Activated naive CD4-positive, alpha-beta T cell treated with anti-CD3 and anti-CD28 coated beads, Interleukin-2, amount 50 U/mL, for 24 hours (primary cell): ENCODE data around the gene ARHGEF4.

Source experiments
- H3K27ac Mint-ChIP-seq: one replicate; pipeline ENCODE4 v1.8.0; 2021; ENCODE audit warnings: mild to moderate bottlenecking, mixed read lengths
- H3K27me3 Mint-ChIP-seq: one replicate; pipeline ENCODE4 v1.8.0; 2021; ENCODE audit warnings: mixed read lengths
- H3K36me3 Mint-ChIP-seq: one replicate; pipeline ENCODE4 v1.8.0; 2021; ENCODE audit warnings: mixed read lengths
- H3K4me1 Mint-ChIP-seq: one replicate; pipeline ENCODE4 v1.8.0; 2021; ENCODE audit warnings: mixed read lengths
- H3K4me3 Mint-ChIP-seq: one replicate; pipeline ENCODE4 v1.8.0; 2021; ENCODE audit warnings: mild to moderate bottlenecking, mixed read lengths
- H3K9me3 Mint-ChIP-seq: one replicate; pipeline ENCODE4 v1.8.0; 2021; ENCODE audit warnings: mixed read lengths

ARHGEF4 gene

GRCh38 chr2:131039908-131040660 is 203.4 kb downstream of the ARHGEF4 start:
- Mint-ChIP-seq H3K27ac (no peak overlapping the region), H3K4me1 (peaks cover 25% of the 10 kb centered on the region)

GRCh38 chr2:131040661-131041401 is 204.1 kb downstream of the ARHGEF4 start:
- Mint-ChIP-seq H3K9me3 (no peaks in the 10 kb centered on the region), H3K36me3 (no peaks in the 10 kb centered on the region), H3K27ac (no peak overlapping the region), H3K27me3 (no peaks in the 10 kb centered on the region), H3K4me3 (peak overlapping the region; percentile 62), H3K4me1 (peaks cover 25% of the 10 kb centered on the region)

More at GRCh38 chr2:131039908-131040660, 203.4 kb downstream of the ARHGEF4 start:
- Mint-ChIP-seq H3K9me3 (no peaks in the 10 kb centered on the region), H3K27me3 (no peaks in the 10 kb centered on the region), H3K4me3 (peak overlapping the region; percentile 62), H3K36me3 (no peaks in the 10 kb centered on the region)

- Mint-ChIP-seq H3K36me3 (no peaks in the 10 kb centered on the region), H3K27ac (peak overlapping the region; percentile 37), H3K4me3 (peak overlapping the region; percentile 62), H3K4me1 (peaks cover 25% of the 10 kb centered on the region), H3K27me3 (no peaks in the 10 kb centered on the region), H3K9me3 (no peaks in the 10 kb centered on the region)
Observed at GRCh38 chr2:131041402-131042147, 204.9 kb downstream of the ARHGEF4 start.

- no peak overlapping the region for H3K4me3 Mint-ChIP-seq
- H3K27ac Mint-ChIP-seq, result no peak overlapping the region
- H3K36me3 Mint-ChIP-seq, result peaks cover 2% of the 10 kb centered on the region
- H3K27me3 Mint-ChIP-seq, result no peaks in the 10 kb centered on the region
- peaks cover 25% of the 10 kb centered on the region for H3K4me1 Mint-ChIP-seq
- H3K9me3 Mint-ChIP-seq, result no peaks in the 10 kb centered on the region
Observed at GRCh38 chr2:131042148-131042775, 205.5 kb downstream of the ARHGEF4 start.

GRCh38 chr2:131043199-131044074 is 206.7 kb downstream of the ARHGEF4 start:
- no peak overlapping the region for H3K4me3 Mint-ChIP-seq
- H3K27me3 Mint-ChIP-seq, result no peaks in the 10 kb centered on the region
- peaks cover 21% of the 10 kb centered on the region for H3K4me1 Mint-ChIP-seq
- H3K9me3 Mint-ChIP-seq, result no peaks in the 10 kb centered on the region
- no peak overlapping the region for H3K27ac Mint-ChIP-seq
- H3K36me3 Mint-ChIP-seq, result peaks cover 2% of the 10 kb centered on the region

GRCh38 chr2:131044075-131044756 is 207.5 kb downstream of the ARHGEF4 start:
- Mint-ChIP-seq H3K36me3 (peaks cover 6% of the 10 kb centered on the region), H3K27ac (no peak overlapping the region), H3K4me3 (no peak overlapping the region)

GRCh38 chr2:131044757-131045150 is 208.0 kb downstream of the ARHGEF4 start:
- Mint-ChIP-seq H3K4me3 (no peak overlapping the region), H3K27ac (no peak overlapping the region), H3K4me1 (peaks cover 21% of the 10 kb centered on the region), H3K27me3 (no peaks in the 10 kb centered on the region), H3K9me3 (no peaks in the 10 kb centered on the region), H3K36me3 (peaks cover 6% of the 10 kb centered on the region)

More at GRCh38 chr2:131044075-131044756, 207.5 kb downstream of the ARHGEF4 start:
- no peaks in the 10 kb centered on the region for H3K9me3 Mint-ChIP-seq
- peaks cover 21% of the 10 kb centered on the region for H3K4me1 Mint-ChIP-seq
- H3K27me3 Mint-ChIP-seq, result no peaks in the 10 kb centered on the region

- Mint-ChIP-seq H3K4me1 (peaks cover 21% of the 10 kb centered on the region), H3K27me3 (no peaks in the 10 kb centered on the region), H3K27ac (no peak overlapping the region), H3K9me3 (no peaks in the 10 kb centered on the region), H3K4me3 (no peak overlapping the region), H3K36me3 (peaks cover 6% of the 10 kb centered on the region)
Observed at GRCh38 chr2:131045286-131046027, 208.7 kb downstream of the ARHGEF4 start.

GRCh38 chr2:131046028-131046917 is 209.6 kb downstream of the ARHGEF4 start:
- Mint-ChIP-seq H3K9me3 (no peaks in the 10 kb centered on the region), H3K4me1 (peaks cover 14% of the 10 kb centered on the region), H3K4me3 (no peak overlapping the region), H3K27ac (peak overlapping the region; percentile 17), H3K27me3 (no peaks in the 10 kb centered on the region), H3K36me3 (peaks cover 6% of the 10 kb centered on the region)

GRCh38 chr2:131046918-131047652 is 210.4 kb downstream of the ARHGEF4 start:
- Mint-ChIP-seq H3K36me3 (peaks cover 11% of the 10 kb centered on the region), H3K27me3 (no peaks in the 10 kb centered on the region), H3K9me3 (no peaks in the 10 kb centered on the region), H3K27ac (no peak overlapping the region), H3K4me1 (peaks cover 7% of the 10 kb centered on the region), H3K4me3 (no peak overlapping the region)

GRCh38 chr2:131047920-131048560 is 211.3 kb downstream of the ARHGEF4 start:
- H3K36me3 Mint-ChIP-seq, result peaks cover 15% of the 10 kb centered on the region
- no peak overlapping the region for H3K4me3 Mint-ChIP-seq
- H3K9me3 Mint-ChIP-seq, result no peaks in the 10 kb centered on the region

GRCh38 chr2:131048641-131049040 is 211.9 kb downstream of the ARHGEF4 start:
- no peak overlapping the region for H3K4me3 Mint-ChIP-seq
- H3K36me3 Mint-ChIP-seq, result peaks cover 17% of the 10 kb centered on the region
- H3K27ac Mint-ChIP-seq, result no peak overlapping the region

More at GRCh38 chr2:131047920-131048560, 211.3 kb downstream of the ARHGEF4 start:
- Mint-ChIP-seq H3K27me3 (no peaks in the 10 kb centered on the region), H3K4me1 (peaks cover 3% of the 10 kb centered on the region), H3K27ac (no peak overlapping the region)

More at GRCh38 chr2:131048641-131049040, 211.9 kb downstream of the ARHGEF4 start:
- Mint-ChIP-seq H3K4me1 (peaks cover 3% of the 10 kb centered on the region), H3K27me3 (no peaks in the 10 kb centered on the region), H3K9me3 (no peaks in the 10 kb centered on the region)
